GM18868 (cell line): ENCODE results near the gene DHCR24.

Experiments
- ATAC-seq: cut with Tn5 transposase; IDR thresholded peaks from one replicate; pipeline ENCODE4 v1.9.1; 2021; ENCODE audit warnings: mild to moderate bottlenecking, moderate library complexity; ENCODE audit not compliant: unreplicated experiment

DHCR24 gene

DNA sequence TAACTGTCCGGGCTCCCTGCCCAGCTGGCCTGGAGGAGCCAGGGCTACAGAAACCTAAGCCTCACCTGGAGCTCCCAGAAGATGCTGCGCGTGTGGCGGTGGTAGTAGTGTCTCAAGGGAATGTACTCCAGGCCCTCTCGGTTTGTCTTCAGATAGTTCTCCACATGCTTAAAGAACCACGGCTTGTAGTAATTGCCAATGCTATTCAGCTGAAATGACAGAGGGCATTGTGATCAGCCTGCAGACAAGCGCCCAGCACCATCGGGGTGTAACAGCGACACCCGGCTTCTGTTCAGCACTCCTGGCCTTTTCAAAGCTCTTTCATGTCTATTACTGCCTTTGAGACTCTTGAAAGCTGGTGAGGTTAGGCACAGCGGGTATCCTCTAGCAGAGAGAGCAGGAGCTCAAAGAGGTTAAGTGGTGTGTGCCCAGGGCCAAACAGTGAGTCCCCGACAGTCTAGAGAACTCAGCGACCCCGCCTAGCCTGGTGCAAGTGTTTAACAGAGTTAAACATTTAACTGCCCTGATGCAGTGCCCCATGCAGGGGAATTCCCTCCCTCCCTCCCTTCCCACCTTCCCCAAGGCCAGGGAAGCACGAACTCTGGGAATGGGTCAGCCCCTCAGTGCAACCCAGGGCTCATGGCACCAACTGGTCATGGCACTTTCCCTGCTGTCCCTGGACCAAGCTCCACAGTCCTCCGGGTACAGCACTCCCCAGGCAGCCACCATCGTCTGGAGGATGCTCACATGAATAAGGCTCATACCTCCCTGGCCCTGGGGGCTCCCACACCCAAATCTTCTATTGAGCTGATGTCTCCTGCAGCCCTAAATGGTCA lies 21.5 kb downstream of the DHCR24 start:
- no peak for ATAC-seq

DNA sequence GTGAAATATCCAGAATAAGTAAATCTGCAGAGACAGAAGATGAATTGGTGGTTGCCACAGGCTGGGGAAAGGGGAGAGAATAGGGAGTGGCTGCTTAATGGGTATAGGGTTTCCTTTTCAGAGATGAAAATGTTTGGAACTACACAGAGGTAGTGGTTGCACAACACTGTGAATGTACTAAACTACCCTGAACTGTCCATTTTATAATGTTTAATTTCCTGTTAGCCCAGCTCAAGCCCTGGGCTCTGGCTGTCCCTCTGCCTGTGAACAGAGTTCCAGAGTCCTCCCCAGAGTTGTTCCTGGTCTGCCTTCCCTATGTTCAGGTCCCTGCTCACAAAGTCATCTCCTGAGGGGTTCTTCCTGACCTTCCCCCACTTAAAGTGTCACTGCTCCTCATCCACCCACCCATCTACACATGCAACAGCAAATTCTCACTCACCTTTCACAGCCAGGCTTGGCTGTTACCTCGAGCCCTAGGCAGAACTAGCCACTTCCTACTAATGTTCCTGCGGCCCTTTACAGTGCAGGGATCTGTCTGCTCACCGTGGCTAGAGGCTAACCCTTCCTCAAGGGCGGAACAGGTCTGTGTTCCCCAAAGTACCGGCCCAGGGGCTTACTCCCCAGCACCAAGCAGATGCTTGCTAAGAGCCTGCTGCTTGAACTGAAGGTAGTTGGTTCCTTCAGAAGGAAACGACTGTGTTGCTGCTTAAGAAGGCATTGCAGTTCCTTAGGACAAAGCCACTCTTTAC lies 22.4 kb downstream of the DHCR24 start:
- ATAC-seq = no peak

GRCh38 chr1:54863267-54863665 lies 23.7 kb downstream of the DHCR24 start:
- no peak for ATAC-seq

DNA sequence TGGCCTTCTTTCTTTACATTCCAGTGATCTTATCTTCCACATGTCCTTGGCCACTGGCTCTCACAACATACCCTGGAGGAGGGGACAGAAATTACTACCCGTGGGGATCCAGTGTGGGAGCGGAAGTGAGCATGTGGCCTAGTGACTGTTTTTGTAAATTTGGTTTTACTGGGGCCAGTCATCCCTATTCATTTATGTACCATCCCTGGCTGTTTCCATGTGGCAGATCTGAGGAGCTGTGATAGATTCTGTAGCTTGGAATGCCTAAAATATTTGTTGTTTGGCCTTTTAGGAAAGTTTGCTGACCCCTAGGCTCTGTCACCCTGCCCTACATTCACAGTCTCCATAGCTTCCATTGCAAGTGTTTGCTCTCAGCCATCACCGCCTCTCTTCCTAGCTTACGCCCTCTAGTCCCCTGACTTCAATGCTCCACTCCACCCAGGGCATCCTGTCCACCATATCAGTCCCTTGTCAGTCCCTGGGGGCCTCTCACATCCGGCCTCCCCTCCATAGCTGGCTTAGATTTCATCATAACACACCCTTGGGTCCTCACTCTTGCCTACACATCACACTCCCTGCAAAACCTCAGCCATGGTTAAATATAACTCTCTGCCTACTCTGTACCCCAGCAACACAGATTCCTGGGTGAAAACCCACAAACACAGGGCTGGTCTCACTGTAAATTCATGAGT lies 25.8 kb downstream of the DHCR24 start:
- ATAC-seq = no peak

DNA sequence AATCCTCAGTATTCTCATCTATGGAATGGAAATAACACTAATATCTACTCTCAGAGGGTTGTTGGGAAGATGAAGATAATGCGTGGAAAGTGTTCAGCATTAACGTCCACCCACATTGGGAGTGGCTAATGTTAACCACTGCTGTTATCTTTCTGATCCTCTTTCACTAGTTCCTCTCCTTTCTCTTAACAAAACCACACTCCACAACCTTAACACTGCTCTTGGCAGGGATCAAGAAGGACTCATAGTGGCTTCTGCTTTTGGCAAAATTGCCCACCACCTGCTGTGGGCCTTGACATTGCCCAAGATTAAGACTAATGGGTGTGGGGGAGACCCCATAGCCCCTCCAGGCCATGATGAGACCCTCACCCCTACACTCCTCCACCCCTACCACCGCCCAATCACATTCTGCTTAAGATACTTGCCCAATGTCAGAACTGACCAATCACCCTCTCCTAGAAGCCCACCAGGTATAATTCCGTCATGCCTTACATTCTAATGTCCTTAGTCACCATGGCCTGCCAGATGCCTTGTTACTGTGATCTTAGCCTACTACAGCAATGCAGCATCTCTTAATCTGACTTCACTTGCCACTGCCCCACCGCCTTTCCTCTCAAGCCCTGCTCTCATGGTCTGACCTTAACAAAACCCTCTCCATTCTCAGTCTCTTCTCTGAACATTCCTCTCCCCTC lies 27.1 kb downstream of the DHCR24 start:
- ATAC-seq = no peak

GRCh38 chr1:54857746-54858561 lies 29.0 kb downstream of the DHCR24 start:
- no peak for ATAC-seq

DNA sequence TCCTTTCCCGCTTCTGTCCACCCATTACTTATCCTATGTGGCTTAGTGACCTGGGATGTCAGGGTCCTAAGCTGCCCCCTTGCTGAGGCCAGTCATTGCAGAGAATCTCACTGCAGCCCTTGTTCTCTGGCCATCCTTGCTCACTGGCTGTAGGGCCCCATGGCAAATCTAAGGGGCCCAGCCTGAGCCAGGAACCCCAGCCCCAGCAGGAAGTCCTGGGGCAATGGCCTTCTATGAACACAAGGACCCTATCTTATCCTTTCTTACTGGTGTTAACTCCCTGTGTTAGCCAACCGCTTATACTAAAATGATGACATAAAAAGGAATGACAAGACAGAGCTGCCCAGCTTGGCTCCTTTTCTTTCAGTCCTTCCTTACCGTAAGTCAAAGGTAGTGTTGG lies 29.9 kb downstream of the DHCR24 start:
- no peak for ATAC-seq

DNA sequence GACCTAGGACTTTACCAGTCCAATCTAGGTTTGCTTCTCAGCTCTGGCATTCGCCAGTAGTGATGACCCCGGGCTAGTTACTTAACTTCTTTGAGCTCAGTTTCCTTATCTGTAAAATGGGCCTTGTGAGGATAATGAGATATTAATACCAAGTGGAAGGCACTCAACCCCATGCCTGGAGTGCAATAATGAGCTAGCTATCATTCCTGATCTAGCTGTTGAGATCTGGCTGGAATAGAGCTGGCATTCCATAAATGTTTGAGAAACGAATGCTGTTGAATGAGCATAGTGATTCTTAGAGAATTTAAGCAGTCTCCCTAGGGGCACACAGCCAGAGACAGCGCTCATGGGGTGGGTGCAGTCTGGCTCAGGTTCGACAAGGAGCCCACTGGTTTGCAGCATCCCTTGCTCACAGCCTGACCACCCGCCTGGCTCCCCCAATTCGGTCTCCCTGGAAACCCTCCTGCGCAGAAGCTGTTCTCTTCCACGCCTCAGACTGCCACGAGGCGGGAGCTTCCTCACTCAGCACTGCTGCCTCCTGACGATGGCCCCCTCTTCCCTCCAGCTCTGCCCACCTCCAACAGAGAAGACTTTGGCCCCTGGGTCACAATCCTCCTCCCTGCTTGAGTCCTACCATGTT lies 32.5 kb downstream of the DHCR24 start:
- ATAC-seq = no peak

- ATAC-seq = no peak
Observed at GRCh38 chr1:54853793-54854370, 33.1 kb downstream of the DHCR24 start.

DNA sequence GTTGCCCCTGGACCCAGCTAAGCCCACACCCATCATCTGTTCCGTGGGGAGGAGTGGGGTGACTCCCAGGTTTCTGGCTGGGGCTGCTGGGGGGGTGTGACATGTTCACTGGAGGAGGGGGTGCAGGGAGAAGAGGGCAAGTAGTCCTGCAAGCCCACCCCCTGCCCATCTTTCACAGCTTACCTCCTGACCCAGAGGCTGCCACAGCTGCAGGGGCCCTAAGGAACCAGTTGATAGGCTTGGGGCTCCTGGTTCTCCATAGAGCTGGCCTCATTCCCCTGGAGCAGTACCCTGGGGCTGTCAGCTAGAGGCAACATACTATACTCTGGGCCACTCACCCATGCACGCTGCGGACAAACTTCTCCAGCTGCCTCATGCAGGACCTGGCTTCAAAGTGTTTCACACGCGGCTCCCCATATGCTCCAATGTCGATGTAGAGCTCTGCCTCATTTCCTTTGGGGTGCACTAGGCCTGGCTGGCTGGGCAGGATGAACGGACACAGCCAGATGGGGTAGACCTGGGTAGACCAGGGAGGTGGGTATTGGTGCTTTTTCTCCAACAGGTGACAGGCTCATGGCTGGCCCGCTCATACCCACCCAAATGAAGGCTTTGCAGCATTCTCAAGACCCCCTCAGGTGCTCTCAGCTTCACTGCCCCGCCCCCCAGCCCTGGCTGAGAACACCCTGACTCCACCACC lies 33.8 kb downstream of the DHCR24 start:
- no peak for ATAC-seq

DNA sequence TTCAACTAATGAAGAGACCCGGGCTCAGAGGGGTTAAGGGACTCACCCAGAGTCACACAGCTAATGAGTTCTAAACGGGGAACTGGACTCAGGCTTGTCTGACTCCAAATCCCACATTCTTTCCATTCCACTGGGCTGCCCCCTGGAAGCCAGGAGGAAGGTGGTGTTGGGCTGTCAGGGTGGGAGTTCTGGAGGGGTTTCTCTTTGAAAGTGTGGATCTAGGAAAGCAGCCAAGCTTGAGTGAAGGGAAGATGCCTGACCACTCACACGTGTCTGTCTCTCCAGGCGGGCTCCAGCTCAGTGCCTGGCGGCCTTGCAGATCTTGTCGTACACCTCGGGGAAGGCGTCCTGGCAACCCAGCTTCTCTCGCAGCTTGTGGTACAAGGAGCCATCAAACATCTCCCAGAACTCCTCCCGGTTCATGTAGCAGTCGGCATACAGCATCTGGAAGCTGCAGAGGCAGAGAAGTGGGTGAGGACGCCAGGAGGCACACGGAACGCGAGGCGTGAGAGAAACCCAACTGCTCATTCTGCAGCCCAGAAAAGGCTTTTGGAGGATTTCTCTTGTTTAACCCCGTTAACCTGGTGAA lies 35.0 kb downstream of the DHCR24 start:
- no peak for ATAC-seq

- no peak for ATAC-seq
Observed at GRCh38 chr1:54851406-54851805, 35.6 kb downstream of the DHCR24 start.

DNA sequence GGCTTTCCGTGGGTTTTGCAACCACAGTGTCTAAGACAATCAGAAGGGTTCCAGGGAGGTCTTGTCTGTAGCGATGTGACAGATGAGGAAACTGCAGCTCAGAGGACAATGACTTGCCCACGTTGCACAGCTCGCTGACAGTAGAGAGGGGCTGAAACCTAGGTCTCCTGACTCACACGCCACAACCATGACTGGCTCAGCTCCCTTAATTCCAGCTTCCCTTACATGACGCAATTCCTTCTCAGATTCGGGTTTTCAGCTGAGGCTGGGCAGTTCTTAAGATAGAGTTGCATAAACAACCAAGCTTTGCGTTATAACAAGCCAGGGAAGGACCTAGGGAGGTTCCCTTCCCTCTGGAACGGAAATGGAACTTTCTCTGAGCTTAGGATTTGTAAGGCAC lies 36.3 kb downstream of the DHCR24 start:
- no peak for ATAC-seq

GRCh38 chr1:54850069-54850730 lies 36.8 kb downstream of the DHCR24 start:
- no peak for ATAC-seq

DNA sequence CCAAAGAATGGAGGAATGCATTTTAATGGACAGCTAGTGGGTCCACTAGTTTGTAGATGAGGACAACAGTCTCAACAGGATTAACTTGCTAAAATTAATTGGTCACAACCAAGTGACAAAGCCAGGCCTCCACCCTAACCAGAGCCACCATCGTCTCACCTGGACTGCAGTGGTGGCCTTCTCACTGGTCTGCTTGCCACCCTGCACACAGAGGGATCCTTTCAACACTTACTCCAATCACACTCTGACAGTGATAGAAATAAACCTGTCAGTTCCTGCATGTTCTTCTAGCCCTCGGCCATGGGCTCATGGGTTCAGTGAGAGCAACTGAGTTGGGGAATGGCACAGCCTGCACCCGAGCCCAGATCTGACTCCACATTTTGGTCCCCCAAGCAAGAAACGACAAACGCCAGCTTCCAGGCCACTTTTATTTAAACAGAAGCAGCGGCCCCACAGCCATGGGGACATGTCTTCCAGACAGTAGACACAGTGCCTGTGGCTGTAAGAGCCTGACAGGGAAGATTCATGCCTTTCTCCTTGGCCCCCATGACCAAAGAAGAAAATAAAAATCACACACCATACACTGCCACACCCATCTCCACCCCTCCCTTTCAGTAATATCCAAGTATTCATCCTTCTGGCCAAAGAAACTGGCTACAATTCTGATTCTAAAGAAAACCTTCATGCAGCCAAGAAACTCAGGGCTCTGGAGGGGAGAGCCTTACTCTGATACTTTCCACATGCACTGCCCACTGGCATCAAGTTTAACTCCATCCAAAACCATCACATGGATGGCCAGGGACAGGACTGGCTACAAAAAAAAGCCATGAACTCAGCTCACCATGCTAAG lies 37.6 kb downstream of the DHCR24 start:
- ATAC-seq = no peak

- no peak for ATAC-seq
Observed at GRCh38 chr1:54848134-54848948, 38.7 kb downstream of the DHCR24 start.
